SK-N-MC (cell line): ENCODE measurements around the gene NHERF2.

Experiments
- EZH2 ChIP-seq: fragments of 200-600 bp; sonication (generic); IDR thresholded peaks from one replicate; pipeline ENCODE4 v1.6.1; 2017; ENCODE audit warnings: antibody characterized with exemption
- FOXP2 ChIP-seq: optimal IDR thresholded peaks from 2 replicates; pipeline ENCODE3; 2011; ENCODE audit warnings: mild to moderate bottlenecking, moderate library complexity; ENCODE audit not compliant: insufficient read depth; ENCODE audit errors: extremely low read length, control extremely low read depth
- POLR2AphosphoS5 ChIP-seq: IDR thresholded peaks from 2 replicates; pipeline ENCODE4 v1.6.1; 2012; ENCODE audit warnings: mild to moderate bottlenecking, low read depth, low read length, borderline replicate concordance

DNA sequence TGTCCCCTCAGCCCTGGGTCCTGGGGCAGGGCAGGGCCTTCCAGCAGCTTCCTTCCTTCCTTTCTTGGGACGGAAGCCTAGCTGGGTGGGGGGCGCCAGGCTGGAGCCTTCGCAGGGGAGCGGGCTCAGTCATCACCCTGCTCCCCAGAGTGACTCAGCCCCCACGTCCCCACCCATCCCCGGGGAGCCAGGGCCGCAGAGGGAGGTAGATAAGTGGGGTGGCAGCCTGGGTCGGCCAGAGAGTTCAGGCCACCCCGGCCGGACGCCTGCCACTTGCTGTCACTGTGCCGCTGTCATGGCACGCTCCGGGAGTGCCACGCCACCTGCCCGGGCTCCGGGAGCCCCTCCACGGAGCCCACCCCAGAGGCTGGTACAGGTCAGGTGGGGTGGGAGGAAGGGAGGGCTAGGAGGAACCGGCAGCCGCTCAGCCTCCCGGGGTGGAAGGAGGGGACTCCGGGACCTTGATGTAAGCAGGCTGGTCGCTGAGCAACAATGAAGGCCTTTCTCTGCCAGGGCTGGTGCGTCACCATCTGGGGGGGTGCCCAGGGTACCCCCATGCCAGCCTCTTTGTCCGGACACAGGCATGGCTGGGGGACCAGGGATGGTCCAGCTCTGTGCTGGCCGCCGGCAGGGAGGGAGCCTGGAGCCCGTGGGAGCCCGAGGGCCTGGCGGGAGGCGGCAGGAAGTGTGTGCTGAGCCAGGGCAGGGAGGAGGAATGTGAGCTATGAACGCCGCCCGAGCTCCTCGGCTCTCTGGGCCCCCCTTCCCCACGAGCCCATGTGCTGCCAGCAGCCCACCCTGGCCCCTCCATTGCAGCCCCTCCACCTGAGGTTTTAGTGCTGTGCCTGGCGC is 6.6 kb downstream of the NHERF2 start:
- TF ChIP-seq POLR2AphosphoS5 = no peak
- no peak for TF ChIP-seq EZH2
- TF ChIP-seq FOXP2 = no peak
